ENCODE measurements around the gene RIMBP2. TPM values are rescaled to one million over a fixed set of nuclear protein-coding genes. Genes with fewer than 3 reads are reported as not detected.

The RIMBP2 gene
- total and polyA plus RNA-seq, 9 donors, result 1.1 to 16.2 (median 3.5) TPM

DNA sequence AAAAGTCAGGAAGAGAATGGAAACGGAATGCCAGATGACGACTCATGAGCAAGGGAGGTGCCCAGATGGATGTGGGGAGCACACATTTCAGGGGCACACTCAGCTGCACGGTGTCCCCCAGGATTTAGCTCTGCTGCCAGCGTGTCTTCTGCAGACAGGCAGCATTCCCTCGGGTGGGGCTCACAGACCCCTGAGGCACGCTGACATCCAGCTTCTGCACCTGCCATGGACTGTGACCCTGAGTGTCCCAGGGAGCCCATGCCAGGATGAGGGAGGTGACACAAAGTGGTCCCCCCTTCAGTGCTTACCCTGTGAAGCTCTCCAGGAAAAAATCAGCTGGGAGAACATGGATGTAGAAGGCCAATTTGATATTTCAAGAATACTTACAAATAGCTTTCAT, 294.2 kb downstream of the RIMBP2 start:
- H3K36me3 ChIP-seq, result no peaks in the 10 kb centered on the region
- intact Hi-C loops (cut with DNase I), result no loop called here
- H3K27ac ChIP-seq, result no peak overlapping the region
- no peak overlapping the region for H3K4me3 ChIP-seq
- H3K27me3 ChIP-seq, result no peaks in the 10 kb centered on the region
- no peaks in the 10 kb centered on the region for H3K9me3 ChIP-seq
- H3K4me1 ChIP-seq (ENCODE audit: insufficient read depth), result no peaks in the 10 kb centered on the region
- whole genome bisulfite sequencing, 3 donors, result 69 to 82% (median 75%) methylated on average over 6 of the region's 6 CpGs
- TF ChIP-seq POLR2A (IDR thresholded peaks at IDR 0.05), result no peak
- no peak for TF ChIP-seq EP300 (IDR thresholded peaks at IDR 0.05)
- TF ChIP-seq, protein P1, sequence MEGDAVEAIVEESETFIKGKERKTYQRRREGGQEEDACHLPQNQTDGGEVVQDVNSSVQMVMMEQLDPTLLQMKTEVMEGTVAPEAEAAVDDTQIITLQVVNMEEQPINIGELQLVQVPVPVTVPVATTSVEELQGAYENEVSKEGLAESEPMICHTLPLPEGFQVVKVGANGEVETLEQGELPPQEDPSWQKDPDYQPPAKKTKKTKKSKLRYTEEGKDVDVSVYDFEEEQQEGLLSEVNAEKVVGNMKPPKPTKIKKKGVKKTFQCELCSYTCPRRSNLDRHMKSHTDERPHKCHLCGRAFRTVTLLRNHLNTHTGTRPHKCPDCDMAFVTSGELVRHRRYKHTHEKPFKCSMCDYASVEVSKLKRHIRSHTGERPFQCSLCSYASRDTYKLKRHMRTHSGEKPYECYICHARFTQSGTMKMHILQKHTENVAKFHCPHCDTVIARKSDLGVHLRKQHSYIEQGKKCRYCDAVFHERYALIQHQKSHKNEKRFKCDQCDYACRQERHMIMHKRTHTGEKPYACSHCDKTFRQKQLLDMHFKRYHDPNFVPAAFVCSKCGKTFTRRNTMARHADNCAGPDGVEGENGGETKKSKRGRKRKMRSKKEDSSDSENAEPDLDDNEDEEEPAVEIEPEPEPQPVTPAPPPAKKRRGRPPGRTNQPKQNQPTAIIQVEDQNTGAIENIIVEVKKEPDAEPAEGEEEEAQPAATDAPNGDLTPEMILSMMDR (IDR thresholded peaks at IDR 0.05), result no peak
- DNase-seq, result no peak

DNA sequence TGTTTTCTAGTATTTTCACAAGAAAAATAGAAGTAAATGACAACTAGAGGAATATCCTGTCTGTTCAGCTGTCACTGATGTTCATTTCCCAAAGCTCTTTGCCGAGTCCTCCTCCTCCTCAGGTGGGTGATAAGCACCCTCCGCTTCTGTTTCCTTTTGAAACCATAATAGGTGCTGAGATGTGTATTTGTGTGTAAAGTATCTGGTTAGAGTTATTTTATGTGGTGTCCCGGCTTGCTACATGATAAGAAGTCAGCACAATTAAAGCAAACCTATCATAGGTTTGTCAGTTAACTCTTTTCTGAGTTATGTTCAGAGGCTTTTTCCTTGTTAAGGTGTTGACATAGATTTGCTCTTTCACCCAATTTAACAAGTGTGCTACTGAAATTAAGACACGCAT, 296.0 kb downstream of the RIMBP2 start:
- TF ChIP-seq POLR2A (IDR thresholded peaks at IDR 0.05) (no peak), EP300 (IDR thresholded peaks at IDR 0.05) (no peak)
- TF ChIP-seq, protein P1 (IDR thresholded peaks at IDR 0.05), result no peak
- Histone ChIP-seq H3K36me3 (no peaks in the 10 kb centered on the region), H3K27ac (no peak overlapping the region), H3K9me3 (no peaks in the 10 kb centered on the region), H3K27me3 (no peaks in the 10 kb centered on the region), H3K4me1 (ENCODE audit: insufficient read depth) (no peaks in the 10 kb centered on the region), H3K4me3 (no peak overlapping the region)
- no peak for DNase-seq
- 68 to 75% (median 74%) methylated on average over 4 of the region's 4 CpGs for WGBS, 3 donors
- intact Hi-C loops (cut with DNase I), result no loop called here

GRCh38 chr12:130419116-130419515, 297.0 kb downstream of the RIMBP2 start:
- intact Hi-C loops (cut with DNase I), result no loop called here
- H3K27me3 ChIP-seq, result no peaks in the 10 kb centered on the region
- no peak overlapping the region for H3K4me3 ChIP-seq
- 66 to 69% (median 68%) methylated on average over 6 of the region's 6 CpGs for WGBS, 3 donors
- H3K36me3 ChIP-seq, result no peaks in the 10 kb centered on the region
- DNase-seq, result no peak
- H3K4me1 ChIP-seq (ENCODE audit: insufficient read depth), result no peaks in the 10 kb centered on the region
- no peak overlapping the region for H3K27ac ChIP-seq
- TF ChIP-seq POLR2A (IDR thresholded peaks at IDR 0.05) (no peak), EP300 (IDR thresholded peaks at IDR 0.05) (no peak)
- TF ChIP-seq, protein P1 (IDR thresholded peaks at IDR 0.05), result no peak
- no peaks in the 10 kb centered on the region for H3K9me3 ChIP-seq

DNA sequence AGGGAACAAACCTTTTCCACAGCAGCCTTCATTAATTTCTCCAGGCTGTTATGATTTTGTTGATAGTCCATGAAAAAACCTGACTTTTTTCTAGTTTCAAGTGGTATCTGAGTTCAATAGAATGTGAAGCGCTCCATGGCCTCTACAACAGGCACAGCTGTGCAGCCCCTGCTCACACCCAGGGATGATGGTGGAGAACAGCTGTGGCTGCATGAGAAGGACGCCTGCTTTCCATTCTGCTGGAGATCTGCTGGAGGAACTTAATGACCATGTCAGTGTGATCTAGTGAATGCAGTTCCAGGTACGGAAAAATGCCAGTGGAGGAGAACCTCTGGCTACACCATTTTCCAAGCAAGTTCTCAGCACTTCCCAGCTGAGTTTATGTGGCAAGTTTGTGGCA, 297.8 kb downstream of the RIMBP2 start:
- H3K9me3 ChIP-seq, result no peaks in the 10 kb centered on the region
- WGBS, 3 donors, result 43 to 62% (median 44%) methylated on average over 3 of the region's 3 CpGs
- H3K4me1 ChIP-seq (ENCODE audit: insufficient read depth), result no peaks in the 10 kb centered on the region
- no peaks in the 10 kb centered on the region for H3K27me3 ChIP-seq
- H3K27ac ChIP-seq, result no peak overlapping the region
- TF ChIP-seq EP300 (IDR thresholded peaks at IDR 0.05), result no peak
- intact Hi-C loops (cut with DNase I), result no loop called here
- DNase-seq, result no peak
- H3K36me3 ChIP-seq, result no peaks in the 10 kb centered on the region
- no peak overlapping the region for H3K4me3 ChIP-seq

GRCh38 chr12:130414381-130414780, 301.7 kb downstream of the RIMBP2 start:
- Histone ChIP-seq H3K36me3 (no peaks in the 10 kb centered on the region), H3K27ac (no peak overlapping the region), H3K4me3 (no peak overlapping the region), H3K4me1 (ENCODE audit: insufficient read depth) (no peaks in the 10 kb centered on the region), H3K27me3 (no peaks in the 10 kb centered on the region), H3K9me3 (no peaks in the 10 kb centered on the region)
- 88 to 92% (median 91%) methylated on average over 7 of the region's 7 CpGs for WGBS, 3 donors
- intact Hi-C loops (cut with DNase I), result no loop called here
- TF ChIP-seq EP300 (IDR thresholded peaks at IDR 0.05) (no peak), POLR2A (IDR thresholded peaks at IDR 0.05) (no peak)
- TF ChIP-seq, protein P1 (IDR thresholded peaks at IDR 0.05), result no peak
- no peak for DNase-seq
